ENCODE data around the gene BATF3.

DNA sequence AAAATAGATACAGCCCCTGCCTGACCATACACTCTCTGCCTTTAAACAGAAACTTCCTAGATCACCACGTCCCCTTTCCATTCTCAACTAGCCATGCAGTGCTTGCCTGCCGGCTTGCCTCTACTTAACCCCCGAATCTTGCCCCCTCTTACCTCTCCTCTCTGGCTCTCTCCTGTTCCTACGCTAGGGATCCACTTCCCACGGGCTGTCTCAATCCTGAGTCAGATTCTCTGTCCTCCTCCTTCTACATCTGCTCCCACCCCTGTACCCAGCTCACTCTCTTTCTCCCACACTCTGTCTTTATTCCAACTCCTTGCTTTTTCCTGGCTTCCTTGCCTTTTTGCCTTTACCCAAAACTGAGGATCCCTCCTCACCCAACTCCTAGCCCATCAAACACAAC, 61.7 kb downstream of the BATF3 start:
- TF ChIP-seq POLR2A (IDR thresholded peaks at IDR 0.05), result no peak
- TF ChIP-seq, protein P1, sequence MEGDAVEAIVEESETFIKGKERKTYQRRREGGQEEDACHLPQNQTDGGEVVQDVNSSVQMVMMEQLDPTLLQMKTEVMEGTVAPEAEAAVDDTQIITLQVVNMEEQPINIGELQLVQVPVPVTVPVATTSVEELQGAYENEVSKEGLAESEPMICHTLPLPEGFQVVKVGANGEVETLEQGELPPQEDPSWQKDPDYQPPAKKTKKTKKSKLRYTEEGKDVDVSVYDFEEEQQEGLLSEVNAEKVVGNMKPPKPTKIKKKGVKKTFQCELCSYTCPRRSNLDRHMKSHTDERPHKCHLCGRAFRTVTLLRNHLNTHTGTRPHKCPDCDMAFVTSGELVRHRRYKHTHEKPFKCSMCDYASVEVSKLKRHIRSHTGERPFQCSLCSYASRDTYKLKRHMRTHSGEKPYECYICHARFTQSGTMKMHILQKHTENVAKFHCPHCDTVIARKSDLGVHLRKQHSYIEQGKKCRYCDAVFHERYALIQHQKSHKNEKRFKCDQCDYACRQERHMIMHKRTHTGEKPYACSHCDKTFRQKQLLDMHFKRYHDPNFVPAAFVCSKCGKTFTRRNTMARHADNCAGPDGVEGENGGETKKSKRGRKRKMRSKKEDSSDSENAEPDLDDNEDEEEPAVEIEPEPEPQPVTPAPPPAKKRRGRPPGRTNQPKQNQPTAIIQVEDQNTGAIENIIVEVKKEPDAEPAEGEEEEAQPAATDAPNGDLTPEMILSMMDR (IDR thresholded peaks at IDR 0.05), result no peak
